H1 (cell line): ENCODE results near the gene CDX2. TPM values are rescaled to one million over a fixed set of nuclear protein-coding genes. Genes with fewer than 3 reads are reported as not detected.

Experiments used
- CTCF ChIA-PET: fragments of 300-600 bp; sonication (Branson Sonifier 250); formaldehyde crosslinking; loops from one replicate; lab custom pipeline; 2021; ENCODE audit not compliant: partially characterized antibody; lab: Charles Lee
- POLR2A ChIA-PET: fragments of 300-600 bp; sonication (Branson Sonifier 250); formaldehyde crosslinking; loops from one replicate; lab custom pipeline; 2021; ENCODE audit warnings: inconsistent platforms; ENCODE audit not compliant: partially characterized antibody; lab: Charles Lee
- DNase-seq, 2 experiments: peaks; one replicate each; pipeline versions ENCODE4 v3.0.0 to v3.0.0-alpha.2; 2010 to 2022; ENCODE audit warnings: low spot score in 2 of 2, low read depth in 1 of 2, mixed read lengths in 1 of 2
- FAIRE-seq: peaks from 2 replicates; lab custom pipeline; 2011; peaks lifted over from hg19 to GRCh38; lab: Jason Lieb, UNC
- H2AFZ ChIP-seq: 2 replicates; pipeline ENCODE4 v1.8.1; 2012; ENCODE audit warnings: low read length, inconsistent platforms
- H2AK5ac ChIP-seq: 2 replicates; pipeline ENCODE4 v1.6.1; 2013; ENCODE audit warnings: low read depth, low read length
- H2BK120ac ChIP-seq: replicated peaks from 2 replicates; pipeline ENCODE3; 2013; ENCODE audit warnings: low read depth, low read length, inconsistent platforms
- H2BK12ac ChIP-seq: 2 replicates; pipeline ENCODE4 v1.6.1; 2013; ENCODE audit warnings: low read depth, low read length
- H2BK15ac ChIP-seq: 2 replicates; pipeline ENCODE4 v1.6.1; 2013; ENCODE audit warnings: low read length
- H2BK20ac ChIP-seq: 2 replicates; pipeline ENCODE4 v1.6.1; 2013; ENCODE audit warnings: low read length
- H2BK5ac ChIP-seq: 2 replicates; pipeline ENCODE4 v1.6.1; 2013; ENCODE audit warnings: low read depth, low read length
- H3K14ac ChIP-seq: 2 replicates; pipeline ENCODE4 v1.6.1; 2013; ENCODE audit warnings: inconsistent platforms; ENCODE audit not compliant: insufficient read length
- H3K18ac ChIP-seq: 2 replicates; pipeline ENCODE4 v1.6.1; 2013; ENCODE audit warnings: low read length; ENCODE audit errors: extremely low read depth
- H3K23ac ChIP-seq: 2 replicates; pipeline ENCODE4 v1.6.1; 2013; ENCODE audit warnings: inconsistent platforms; ENCODE audit not compliant: insufficient read length
- H3K23me2 ChIP-seq: 2 replicates; pipeline ENCODE4 v1.6.1; 2013; ENCODE audit warnings: low read depth, low read length
- H3K27ac ChIP-seq: 2 replicates; pipeline ENCODE4 v1.6.1; 2011; ENCODE audit warnings: low read depth, low read length, inconsistent platforms
- H3K27me3 ChIP-seq, 4 experiments: replicated peaks in 1 of 4; 1 replicate in 1 of 4; 2 replicates in 3 of 4; pipeline versions ENCODE4 v1.6.1 to v1.8.1; 2011 to 2013; ENCODE audit warnings: low read length in 3 of 4, mild to moderate bottlenecking in 3 of 4, inconsistent platforms in 2 of 4, mixed read lengths in 2 of 4, moderate library complexity in 1 of 4; ENCODE audit not compliant: control insufficient read depth in 3 of 4, insufficient read depth in 3 of 4; ENCODE audit errors: extremely low read depth in 1 of 4
- H3K36me3 ChIP-seq, 4 experiments: 2 replicates each; pipeline versions ENCODE4 v1.6.1 to v1.8.1; 2011 to 2013; ENCODE audit warnings: mild to moderate bottlenecking in 4 of 4, low read length in 3 of 4, moderate library complexity in 2 of 4, control low read depth in 1 of 4, inconsistent platforms in 1 of 4; ENCODE audit not compliant: insufficient read depth in 4 of 4, control insufficient read depth in 2 of 4
- H3K4ac ChIP-seq: replicated peaks from 2 replicates; pipeline ENCODE3; 2013; ENCODE audit warnings: low read length, low read depth, mixed read lengths, inconsistent platforms; ENCODE audit not compliant: insufficient read length
- H3K4me1 ChIP-seq, 4 experiments: replicated peaks in 1 of 4; 1 replicate in 1 of 4; 2 replicates in 3 of 4; pipeline versions ENCODE4 v1.6.1 to v1.8.1; 2011 to 2013; ENCODE audit warnings: low read length in 3 of 4, inconsistent platforms in 2 of 4, mixed read lengths in 1 of 4; ENCODE audit not compliant: insufficient read depth in 4 of 4, control insufficient read depth in 3 of 4
- H3K4me2 ChIP-seq, 2 experiments: 2 replicates each; pipeline versions ENCODE4 v1.6.1 to v1.8.1; 2011 to 2013; ENCODE audit warnings: low read depth in 2 of 2, low read length in 2 of 2, control low read depth in 1 of 2, inconsistent platforms in 1 of 2, mild to moderate bottlenecking in 1 of 2; ENCODE audit not compliant: insufficient read depth in 1 of 2
- H3K4me3 ChIP-seq, 4 experiments: fragments of 200-600, 300-600 bp in 1 of 4; sonication (generic), shearing (Covaris generic), sonication (Bioruptor Twin) in 1 of 4; 2 replicates each; pipeline versions ENCODE4 v1.5.1 to v1.8.1; 2011 to 2016; ENCODE audit warnings: low read length in 4 of 4, low read depth in 3 of 4, control low read depth in 2 of 4, inconsistent platforms in 2 of 4, mild to moderate bottlenecking in 2 of 4, mixed read lengths in 1 of 4, moderate library complexity in 1 of 4; ENCODE audit not compliant: insufficient read depth in 2 of 4; ENCODE audit errors: extremely low read depth in 1 of 4
- H3K56ac ChIP-seq: replicated peaks from 2 replicates; pipeline ENCODE3; 2013; ENCODE audit warnings: low read depth, mild to moderate bottlenecking, mixed read lengths, low read length, inconsistent platforms; ENCODE audit not compliant: insufficient read length
- H3K79me1 ChIP-seq: 2 replicates; pipeline ENCODE4 v1.6.1; 2013; ENCODE audit warnings: low read depth, low read length, control low read depth
- H3K79me2 ChIP-seq, 2 experiments: 2 replicates each; pipeline versions ENCODE4 v1.6.1 to v1.8.1; 2012 to 2013; ENCODE audit warnings: low read length in 2 of 2, mild to moderate bottlenecking in 2 of 2, inconsistent platforms in 1 of 2; ENCODE audit not compliant: insufficient read depth in 2 of 2, control insufficient read depth in 1 of 2
- H3K9ac ChIP-seq, 4 experiments: replicated peaks in 1 of 4; 1 replicate in 1 of 4; 2 replicates in 3 of 4; pipeline versions ENCODE4 v1.6.1 to v1.8.1; 2011 to 2013; ENCODE audit warnings: low read depth in 3 of 4, low read length in 3 of 4, control low read depth in 2 of 4, mild to moderate bottlenecking in 2 of 4, moderate library complexity in 2 of 4, inconsistent platforms in 1 of 4; ENCODE audit errors: extremely low read depth in 1 of 4
- H3K9me3 ChIP-seq, 2 experiments: 2 replicates each; pipeline versions ENCODE4 v1.6.1 to v1.8.1; 2012 to 2013; ENCODE audit warnings: mild to moderate bottlenecking in 2 of 2, moderate library complexity in 2 of 2, control low read depth in 1 of 2, inconsistent platforms in 1 of 2, low read depth in 1 of 2, low read length in 1 of 2, mixed read lengths in 1 of 2; ENCODE audit not compliant: insufficient read depth in 2 of 2
- H4K20me1 ChIP-seq, 2 experiments: replicated peaks in 1 of 2; 2 replicates each; pipeline versions ENCODE3 to v1.8.1; 2011 to 2013; ENCODE audit warnings: inconsistent platforms in 2 of 2, low read length in 2 of 2, mild to moderate bottlenecking in 1 of 2; ENCODE audit not compliant: insufficient read depth in 2 of 2, control insufficient read depth in 1 of 2
- H4K5ac ChIP-seq: 2 replicates; pipeline ENCODE4 v1.6.1; 2013; ENCODE audit warnings: low read length, low read depth, mixed read lengths, inconsistent platforms; ENCODE audit not compliant: insufficient read length
- H4K8ac ChIP-seq: 2 replicates; pipeline ENCODE4 v1.8.0; 2013; ENCODE audit warnings: mild to moderate bottlenecking, moderate library complexity, low read length, inconsistent platforms; ENCODE audit not compliant: insufficient read depth; ENCODE audit errors: extremely low read depth
- H4K91ac ChIP-seq: replicated peaks from 2 replicates; pipeline ENCODE3; 2013; ENCODE audit warnings: low read length, mixed read lengths, inconsistent platforms; ENCODE audit not compliant: insufficient read length
- ATF2 ChIP-seq: IDR thresholded peaks from 2 replicates; pipeline ENCODE4 v1.6.1; 2012; ENCODE audit warnings: low read length, inconsistent platforms
- CHD1 ChIP-seq: IDR thresholded peaks from 2 replicates; pipeline ENCODE4 v1.6.1; 2012; ENCODE audit warnings: low read depth, low read length, improper control_type of control experiment
- CTCF ChIP-seq, 3 experiments: IDR thresholded peaks; 1 replicate in 2 of 3; 2 replicates in 1 of 3; pipeline versions ENCODE4 v1.5.1 to v1.6.1; 2011; ENCODE audit warnings: low read length in 3 of 3, mild to moderate bottlenecking in 3 of 3, inconsistent platforms in 2 of 3, low read depth in 1 of 3, moderate library complexity in 1 of 3; ENCODE audit not compliant: insufficient read depth in 1 of 3; ENCODE audit errors: control extremely low read depth in 1 of 3
- GTF2F1 ChIP-seq: IDR thresholded peaks from 2 replicates; pipeline ENCODE4 v1.6.1; 2012; ENCODE audit warnings: low read depth, low read length, improper control_type of control experiment, borderline replicate concordance
- HDAC2 ChIP-seq, 2 experiments: fragments of 300-600 bp in 1 of 2; sonication (generic) in 1 of 2; IDR thresholded peaks; 2 replicates each; pipeline ENCODE4 v1.6.1; 2011 to 2012; ENCODE audit warnings: low read depth in 2 of 2, low read length in 2 of 2, mild to moderate bottlenecking in 2 of 2, moderate library complexity in 2 of 2, borderline replicate concordance in 1 of 2, inconsistent platforms in 1 of 2
- JUN ChIP-seq: IDR thresholded peaks from 2 replicates; pipeline ENCODE4 v1.6.1; 2011; ENCODE audit warnings: low read depth, mild to moderate bottlenecking, improper control_type of control experiment, low read length
- MAFK ChIP-seq: IDR thresholded peaks from 2 replicates; pipeline ENCODE4 v1.6.1; 2012; ENCODE audit warnings: low read depth, mild to moderate bottlenecking, improper control_type of control experiment, low read length
- MAX ChIP-seq: IDR thresholded peaks from 2 replicates; pipeline ENCODE4 v1.6.1; 2012; ENCODE audit warnings: inconsistent platforms
- NRF1 ChIP-seq: IDR thresholded peaks from 2 replicates; pipeline ENCODE4 v1.6.1; 2011; ENCODE audit warnings: mild to moderate bottlenecking, low read depth, low read length, improper control_type of control experiment
- WGBS, 2 experiments: shearing (Covaris generic) in 1 of 2; methylation state at CpG; one replicate each; pipeline versions ENCODE4 v1.1.6 to v1.1.7; 2013 to 2015; ENCODE audit warnings: low lambda C conversion rate in 2 of 2, mixed read lengths in 2 of 2, inconsistent platforms in 1 of 2, low coverage in 1 of 2, missing lambda C conversion rate in 1 of 2; ENCODE audit not compliant: insufficient replicate concordance in 2 of 2, insufficient coverage in 1 of 2, insufficient read length in 1 of 2; ENCODE audit errors: extremely low coverage in 1 of 2, missing lambda C conversion rate in 1 of 2; 5-methylcytosine and 5-hydroxymethylcytosine counted together
- polyA plus RNA-seq, 7 experiments: library from polyadenylated mRNA; depleted of rRNA in 3 of 7; stranded (reverse) in 5 of 7; unstranded in 2 of 7; fragments of >200 nt in 5 of 7; fragments of 200-250 nt in 2 of 7; gene quantifications; 1 replicate in 5 of 7; 2 replicates in 1 of 7; 4 replicates in 1 of 7; pipeline versions ENCODE4 v1.2.1 to v1.2.3, GENCODE V29; 2011 to 2013; ENCODE audit warnings: missing spikeins in 2 of 7, mixed read lengths in 2 of 7
- total RNA-seq: library from RNA; stranded (reverse); fragmentation: NEBNext Ultra II Directional; extraction: Animal tissue kit (Norgen Biotek cat#: 25700); gene quantifications from 2 replicates; pipeline ENCODE4 v1.2.1, GENCODE V29; 2021

CDX2 gene
- total and polyA plus RNA-seq, 2 of the 8 experiments (the other 6 are each of a cell fraction or from before 2014, with no cell fraction given): 0.09 TPM; not detected in 1

- Histone ChIP-seq H3K4me1 (peaks cover 0 to 8% (median 3%) of the 10 kb centered on the region in 4 experiments; a peak in 2 of 7 replicates), H4K20me1 (peaks cover 0 to 3% of the 10 kb centered on the region in 2 experiments), H3K79me1 (no peaks in the 10 kb centered on the region), H2BK12ac (no peak overlapping the region), H2BK120ac (no peak overlapping the region), H3K18ac (no peak overlapping the region), H3K9me3 (peaks cover 0 to 2% of the 10 kb centered on the region in 2 experiments; a peak in 1 of 4 replicates), H3K27ac (no peak overlapping the region), H3K36me3 (no peaks in the 10 kb centered on the region), H2BK5ac (no peak overlapping the region), H2BK15ac (no peak overlapping the region), H3K4me2 (no peak overlapping the region), H3K23me2 (peaks cover 4% of the 10 kb centered on the region; the same call in 1 of the 2 replicates), H3K9ac (no peak overlapping the region), H3K4ac (no peak overlapping the region), H4K5ac (no peak overlapping the region), H3K4me3 (no peak overlapping the region), H4K8ac (no peak overlapping the region), H3K27me3 (peaks cover 14 to 43% (median 28%) of the 10 kb centered on the region in 4 experiments), H3K56ac (no peak overlapping the region), H3K14ac (no peak overlapping the region), H2BK20ac (no peak overlapping the region), H2AK5ac (no peak overlapping the region), H4K91ac (no peak overlapping the region), H3K79me2 (no peaks in the 10 kb centered on the region), H3K23ac (no peak overlapping the region), H2AFZ (no peak overlapping the region)
- FAIRE-seq (no peak), DNase-seq (no peak)
- 89% methylated on average over 2 of the region's 2 CpGs; no CpG with 5 or more reads in 1 of the 2 experiments for WGBS, 2 experiments
- ChIA-PET POLR2A (no interaction called here), CTCF (interaction anchor here (0.6 to 1.6 kb wide), 4 partner anchors 42 to 437 kb away, joined by 3 to 7 read pairs (median 4); partner anchors contain the start of gene CDX2)
- TF ChIP-seq MAFK: no peak
- TF ChIP-seq CHD1: no peak
- no peak for TF ChIP-seq ATF2
- TF ChIP-seq JUN: no peak
- no peak for TF ChIP-seq GTF2F1
- no peak for TF ChIP-seq HDAC2 (IDR thresholded peaks at IDR 0.05; ENCODE audit: borderline replicate concordance in 1 of 2, low read depth in 2 of 2, low read length in 2 of 2)
- TF ChIP-seq NRF1: no peak
- TF ChIP-seq CTCF (IDR thresholded peaks at IDR 0.05; ENCODE audit: control extremely low read depth in 1 of 3, insufficient read depth in 1 of 3, low read depth in 1 of 3, low read length in 3 of 3): no peak
- TF ChIP-seq MAX: no peak
Measured at GRCh38 chr13:27911521-27911920, 57.6 kb downstream of the CDX2 start.
